Breast epithelium (tissue), 3 donors: ENCODE data around the gene CTTN.

Experiments
- CTCF ChIP-seq, 3 donors: fragments of 450-650 bp; IDR thresholded peaks; one replicate each; pipeline ENCODE4 v1.5.1; 2016 to 2017; ENCODE audit warnings: antibody characterized with exemption in 3 of 3, mild to moderate bottlenecking in 3 of 3, moderate library complexity in 3 of 3
- POLR2A ChIP-seq: fragments of 450-650 bp; IDR thresholded peaks from one replicate; pipeline ENCODE4 v1.6.1; 2016; ENCODE audit warnings: antibody characterized with exemption, mild to moderate bottlenecking, moderate library complexity
- POLR2AphosphoS5 ChIP-seq, 3 donors: sonication (generic); formaldehyde crosslinking; IDR thresholded peaks; one replicate each; pipeline ENCODE4 v1.6.1; 2017; ENCODE audit warnings: antibody characterized with exemption in 3 of 3

- TF ChIP-seq CTCF (IDR thresholded peaks at IDR 0.05): no peak
- no peak for TF ChIP-seq POLR2A
- no peak for TF ChIP-seq POLR2AphosphoS5 (IDR thresholded peaks at IDR 0.05)
These were observed 75.8 kb downstream of the CTTN start for GRCh38 chr11:70473873-70474690.
